RKO (cell line): ENCODE results near the gene PBX1.

Experiments used
- DNase-seq: peaks from one replicate; pipeline ENCODE4 v3.0.0-alpha.2; 2016; ENCODE audit warnings: low spot score

The PBX1 gene

DNA sequence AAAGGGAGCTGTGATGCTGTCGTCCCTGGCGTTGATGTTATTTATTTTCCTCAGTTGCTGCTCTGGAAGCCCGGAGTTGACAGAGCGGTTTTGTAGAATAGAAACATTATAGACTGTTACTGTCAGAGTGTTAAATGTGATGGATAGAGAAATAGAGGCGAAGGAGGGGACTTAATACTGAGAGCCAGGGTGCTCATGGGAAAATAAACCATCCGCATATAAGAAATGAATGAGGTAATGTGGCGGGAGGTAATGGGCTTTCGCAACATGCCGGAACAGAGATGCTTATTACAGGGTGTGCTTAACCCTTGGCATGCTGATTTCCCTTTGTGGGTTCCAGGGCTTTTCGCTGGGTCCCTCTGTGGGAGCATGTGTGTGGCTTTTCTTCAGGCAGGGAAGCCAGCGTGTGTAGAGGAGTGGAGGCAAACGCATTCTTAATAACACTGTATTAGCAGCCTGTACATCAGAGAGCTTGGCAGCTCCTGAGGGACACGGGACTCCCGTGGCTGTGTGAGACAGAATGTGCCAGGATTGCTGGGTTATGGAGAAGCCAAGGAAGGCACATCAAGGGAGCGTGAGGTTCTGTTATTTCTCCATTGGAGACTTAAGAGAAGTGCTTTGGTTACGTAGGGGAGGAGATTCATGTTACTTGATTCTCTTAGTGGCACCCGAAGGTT, 141.0 kb downstream of the PBX1 start:
- DNase-seq, result no peak

DNA sequence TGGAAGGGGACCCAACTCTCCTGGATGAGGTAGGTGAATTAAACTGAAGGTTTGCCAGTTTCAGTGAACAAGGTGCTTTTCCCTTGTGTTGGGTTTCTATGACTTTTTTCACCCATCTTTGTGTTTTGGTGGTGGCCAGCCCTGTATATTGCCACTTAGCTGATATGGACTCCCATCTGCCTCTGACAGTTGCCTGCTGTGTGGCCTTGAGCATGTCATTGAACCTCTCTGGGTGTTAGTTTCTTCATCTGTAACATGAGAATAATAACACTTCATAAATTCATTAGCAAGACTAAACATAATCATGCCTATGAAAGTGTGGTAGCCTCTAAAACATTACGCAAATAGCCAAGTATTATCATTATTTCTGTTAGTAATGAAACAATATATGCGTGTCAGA, 141.7 kb downstream of the PBX1 start:
- DNase-seq, result no peak

DNA sequence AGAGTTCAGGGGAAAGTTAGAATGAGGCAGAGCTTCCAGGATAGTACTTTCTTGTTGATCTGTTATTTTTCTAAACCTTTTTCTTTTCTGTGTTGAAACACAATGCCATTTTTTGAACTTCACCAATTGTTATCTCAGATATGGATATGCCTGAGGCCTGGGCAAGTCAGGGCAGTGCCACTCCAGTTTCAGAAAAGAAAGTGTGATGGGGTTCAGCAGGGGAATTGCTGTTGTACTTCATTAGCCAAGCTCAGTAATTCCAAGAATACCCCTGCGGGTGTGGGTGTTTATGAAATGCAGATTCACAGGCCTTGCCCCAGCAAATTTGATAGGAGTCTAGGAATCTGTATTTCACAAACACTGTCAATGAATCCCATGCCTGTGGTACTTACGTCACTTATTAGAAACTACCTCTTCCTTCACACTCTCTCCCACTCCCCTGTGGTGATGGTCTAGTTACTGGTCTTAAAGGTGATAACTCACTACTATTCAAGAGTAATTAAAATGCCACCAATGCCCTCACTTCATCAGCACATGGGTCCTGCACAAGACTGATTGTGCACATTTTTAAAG, 142.3 kb downstream of the PBX1 start:
- no peak for DNase-seq

DNA sequence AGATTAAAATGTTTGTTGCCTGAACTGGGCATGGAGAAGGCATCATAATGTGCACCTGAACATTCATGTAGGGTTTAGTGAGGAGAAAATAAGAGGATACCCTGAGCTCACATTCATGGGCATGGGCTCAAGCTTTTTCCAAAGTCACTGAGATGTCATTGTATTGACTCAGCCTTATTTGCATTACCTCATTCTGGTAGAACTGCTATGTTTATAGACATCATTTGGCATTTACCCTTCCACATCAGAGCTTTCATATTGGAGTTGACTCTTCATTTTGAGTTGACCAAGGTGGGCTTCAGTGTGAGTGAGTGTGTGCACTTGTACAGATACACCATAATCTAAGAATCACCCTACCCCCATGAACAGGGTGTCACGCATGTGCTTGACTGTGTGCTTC, 143.2 kb downstream of the PBX1 start:
- no peak for DNase-seq

DNA sequence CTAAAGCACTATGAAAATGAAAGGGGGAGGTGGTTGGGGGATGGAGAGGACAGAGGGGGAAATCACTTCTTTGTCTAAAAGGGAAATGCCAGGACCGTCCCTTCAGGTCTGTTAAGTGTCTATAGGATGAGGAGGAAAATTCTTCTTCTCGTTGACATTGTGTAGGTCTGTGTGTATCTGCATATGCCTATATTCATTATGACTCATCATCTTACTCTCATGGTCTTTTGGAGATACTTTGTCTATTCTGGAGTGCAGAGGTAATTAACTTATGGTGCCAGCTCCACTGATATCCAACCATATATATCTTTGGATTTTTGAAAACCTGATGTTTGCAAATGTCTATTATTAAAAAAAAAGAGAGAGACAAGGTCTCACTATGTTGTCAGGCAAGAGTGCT, 143.7 kb downstream of the PBX1 start:
- no peak for DNase-seq

DNA sequence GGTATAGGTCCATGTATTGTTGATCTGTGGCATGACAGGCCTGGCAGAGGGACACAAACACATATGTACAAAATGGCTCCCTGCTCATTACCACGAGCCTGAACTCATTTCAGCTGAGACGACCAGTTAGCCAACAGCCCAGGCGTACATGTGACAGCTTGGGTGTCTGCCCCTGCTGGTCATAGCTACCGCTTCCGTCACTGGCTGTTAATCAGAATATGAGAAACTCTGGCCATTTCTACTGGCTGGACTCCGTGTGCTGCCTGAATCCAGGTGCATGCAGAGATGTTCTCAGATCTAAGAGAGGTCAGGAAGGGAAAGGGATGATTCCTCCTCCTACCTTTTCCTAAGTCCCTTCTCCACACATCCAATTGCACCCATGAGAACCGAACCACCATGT, 144.5 kb downstream of the PBX1 start:
- no peak for DNase-seq

DNA sequence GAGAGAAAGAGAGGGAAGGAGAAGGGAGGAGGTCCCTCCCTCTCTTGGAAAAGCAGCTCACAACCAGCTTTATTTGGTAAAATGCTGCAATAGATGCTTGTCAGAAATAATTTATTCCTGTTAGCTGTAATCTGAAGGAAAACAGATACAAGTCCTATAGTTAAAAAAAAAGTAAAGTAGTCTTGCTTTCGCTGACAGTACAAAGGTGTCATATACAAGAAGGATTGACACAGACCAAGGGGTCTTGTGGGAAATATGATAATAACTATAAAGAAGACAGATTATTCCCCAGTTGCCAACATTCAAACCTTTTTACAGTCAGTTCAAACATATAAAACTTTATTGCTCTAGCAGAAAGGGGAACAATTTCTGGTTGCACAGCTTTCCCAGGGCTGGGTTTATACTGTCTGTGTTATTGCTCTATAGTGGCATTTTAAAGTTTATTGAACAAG, 145.0 kb downstream of the PBX1 start:
- no peak for DNase-seq

DNA sequence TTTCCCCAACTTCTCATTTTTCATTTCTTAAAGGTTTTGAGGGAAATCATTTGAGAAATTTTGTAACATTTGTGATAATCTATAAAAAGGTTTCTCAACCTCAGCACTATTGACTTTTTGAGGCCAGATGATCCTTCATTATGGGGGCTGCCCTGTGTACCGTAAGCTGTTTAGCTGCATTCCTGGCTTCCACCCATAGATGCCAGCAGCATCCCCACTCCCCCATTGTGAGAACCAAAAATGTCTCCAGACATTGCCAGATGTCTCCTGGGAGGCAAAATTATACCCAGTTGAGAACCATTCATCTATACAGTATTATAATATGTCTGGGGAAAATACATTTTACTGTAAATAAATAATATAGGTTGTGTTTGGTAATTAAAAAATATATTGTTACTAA, 146.0 kb downstream of the PBX1 start:
- no peak for DNase-seq

DNA sequence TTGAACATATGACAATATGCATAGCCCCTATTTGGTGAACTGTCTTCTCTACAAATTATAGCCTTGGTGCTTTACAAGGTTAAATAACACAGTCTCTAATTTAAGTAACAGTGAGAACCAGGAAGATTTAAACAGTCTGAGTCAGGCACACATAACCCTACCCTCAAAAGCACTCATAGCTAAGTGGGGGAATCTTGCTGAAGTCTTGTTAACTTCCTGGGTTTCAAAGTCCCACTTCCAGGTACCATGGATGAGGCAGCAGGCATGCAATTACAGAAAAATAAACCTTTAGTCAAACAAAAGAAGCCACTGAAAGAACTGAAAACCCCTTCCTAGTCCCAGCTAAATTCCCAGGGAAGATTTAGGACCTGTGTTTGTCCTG, 147.6 kb downstream of the PBX1 start:
- DNase-seq, result no peak

DNA sequence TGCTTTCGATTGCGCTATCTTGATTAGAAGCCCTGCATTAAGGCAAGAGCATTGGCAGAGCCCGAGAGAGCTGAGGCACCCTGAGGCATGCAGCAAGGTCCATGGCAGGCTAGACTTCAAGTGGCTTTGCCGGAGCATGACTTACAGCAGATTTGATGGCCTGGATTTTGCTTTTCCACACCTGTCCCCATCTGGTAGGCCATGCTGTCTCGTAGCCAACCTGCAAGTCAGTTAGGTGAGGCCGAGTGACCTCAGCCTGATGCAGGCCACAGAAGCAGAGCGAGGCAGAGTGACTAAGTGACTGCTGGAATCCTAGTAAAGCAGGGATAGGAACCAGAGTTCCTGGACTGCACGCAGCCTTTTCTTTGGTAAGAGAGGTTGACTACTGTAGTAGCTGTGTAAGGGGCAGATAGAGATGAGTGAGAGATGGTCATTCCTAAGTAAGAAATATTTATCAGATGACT, 148.9 kb downstream of the PBX1 start:
- peak; percentile 3 for DNase-seq

DNA sequence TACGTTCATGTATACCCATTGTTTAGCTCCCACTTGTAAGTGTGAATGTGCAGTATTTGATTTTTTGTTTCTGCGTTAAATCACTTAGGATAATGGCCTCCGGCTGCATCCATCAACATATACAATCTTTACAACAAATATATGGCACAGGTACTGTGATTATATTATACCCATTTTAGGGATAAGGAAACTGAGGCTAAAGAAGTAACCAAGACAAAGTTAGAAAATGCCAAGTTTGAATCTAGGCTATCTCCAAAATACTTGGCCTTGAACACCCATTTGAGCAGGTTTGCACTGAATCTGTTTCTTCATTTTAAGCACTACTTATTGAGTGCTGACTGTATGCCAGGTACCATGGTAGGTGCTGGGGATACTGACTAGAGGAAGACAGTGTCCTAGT, 149.6 kb downstream of the PBX1 start:
- DNase-seq, result no peak

DNA sequence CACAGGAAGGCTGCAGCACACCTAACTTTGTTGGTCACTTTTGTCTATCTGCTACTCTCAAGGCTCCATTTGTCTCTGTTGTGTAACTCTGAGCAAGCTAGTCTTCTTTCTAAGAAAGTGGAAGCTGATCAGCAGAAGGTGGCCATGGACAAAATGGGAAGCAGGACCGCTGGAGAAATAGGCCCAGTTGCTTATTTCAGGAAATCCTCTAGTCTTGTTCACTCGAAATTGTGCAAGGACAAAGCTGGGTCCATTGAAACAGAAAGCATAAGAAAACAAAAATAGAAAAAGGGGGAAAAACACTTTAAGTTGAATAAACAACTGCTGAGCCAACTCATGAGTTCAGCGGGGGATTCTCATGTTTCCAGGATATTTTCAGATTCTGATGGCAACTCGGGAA, 150.1 kb downstream of the PBX1 start:
- DNase-seq, result no peak

DNA sequence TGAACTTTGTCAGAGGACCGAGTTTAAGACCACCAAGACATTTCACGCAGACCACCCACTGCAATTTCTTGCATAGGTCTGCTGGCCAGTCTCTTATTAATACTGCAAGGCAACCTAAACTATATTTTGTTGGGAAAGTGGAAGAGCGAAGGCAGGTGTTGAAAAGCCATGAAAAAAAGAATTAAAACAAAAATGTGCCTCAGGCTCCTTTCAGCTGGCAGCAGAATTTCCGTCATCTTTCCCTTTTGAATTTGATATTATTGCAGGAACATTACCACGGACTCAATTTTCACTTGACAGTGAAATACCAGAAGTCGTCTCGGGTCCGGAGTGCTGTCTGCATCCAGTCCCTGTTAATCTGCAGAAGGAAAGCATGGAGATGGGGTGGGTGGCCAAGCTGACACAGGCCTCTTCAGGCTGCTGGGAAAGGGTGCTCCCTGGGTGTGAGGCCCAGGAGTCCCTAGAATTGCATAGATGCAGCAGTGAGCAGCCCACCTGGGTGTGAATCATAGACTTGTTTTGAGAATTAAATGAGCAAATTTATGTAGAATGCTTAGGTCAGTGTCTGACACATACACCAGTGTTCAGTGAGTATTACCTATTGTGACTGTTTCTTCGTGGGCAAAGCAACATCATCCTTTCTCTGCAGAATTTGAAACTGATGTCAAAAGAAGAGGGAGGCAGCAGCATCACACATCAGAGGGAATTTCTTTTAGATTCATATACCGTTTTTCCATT, 150.7 kb downstream of the PBX1 start:
- DNase-seq, result peak; percentile 23

DNA sequence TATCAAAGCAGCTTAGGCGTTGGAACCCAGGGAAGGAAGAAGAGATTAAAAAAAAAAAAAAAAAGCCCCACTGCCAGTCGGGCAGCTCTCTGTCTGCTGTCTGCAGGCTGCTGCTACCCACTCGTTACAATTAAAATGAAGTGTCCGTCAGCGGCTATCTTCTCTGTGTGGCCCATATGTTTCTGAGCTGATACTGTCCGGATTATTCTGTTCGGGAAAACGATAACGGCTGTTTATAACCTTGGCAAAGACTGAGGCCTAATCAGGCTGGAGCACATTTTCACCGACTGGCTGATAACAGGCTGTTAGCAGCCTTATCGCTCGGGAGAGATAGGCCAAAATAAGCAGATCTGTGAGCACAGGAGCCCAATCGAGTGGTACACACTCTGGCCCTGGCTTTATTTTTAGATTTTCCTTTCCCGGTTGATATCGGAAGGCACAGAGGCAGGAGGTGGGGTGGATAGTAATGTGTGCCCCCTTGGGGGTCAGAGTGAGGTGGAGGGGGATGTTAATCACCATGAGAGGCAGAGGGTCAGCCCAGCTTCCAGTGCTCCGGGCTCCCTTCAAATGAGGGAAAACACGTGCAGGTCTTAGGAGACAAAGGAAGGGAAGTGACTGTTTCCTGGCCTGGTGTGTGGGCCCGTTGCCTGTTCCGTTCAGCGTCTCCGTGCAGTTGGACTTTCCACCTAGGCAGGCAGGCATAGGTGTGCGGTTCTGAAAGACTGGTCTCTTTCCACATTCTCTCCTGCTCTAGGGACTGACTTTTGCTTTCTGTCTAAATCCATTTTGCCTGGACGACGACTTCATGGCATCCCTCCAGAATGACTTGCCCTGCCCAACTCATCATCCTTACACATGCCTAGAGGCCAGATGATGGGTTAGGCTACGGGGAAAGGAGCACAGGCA, 153.4 kb downstream of the PBX1 start:
- DNase-seq, result no peak

DNA sequence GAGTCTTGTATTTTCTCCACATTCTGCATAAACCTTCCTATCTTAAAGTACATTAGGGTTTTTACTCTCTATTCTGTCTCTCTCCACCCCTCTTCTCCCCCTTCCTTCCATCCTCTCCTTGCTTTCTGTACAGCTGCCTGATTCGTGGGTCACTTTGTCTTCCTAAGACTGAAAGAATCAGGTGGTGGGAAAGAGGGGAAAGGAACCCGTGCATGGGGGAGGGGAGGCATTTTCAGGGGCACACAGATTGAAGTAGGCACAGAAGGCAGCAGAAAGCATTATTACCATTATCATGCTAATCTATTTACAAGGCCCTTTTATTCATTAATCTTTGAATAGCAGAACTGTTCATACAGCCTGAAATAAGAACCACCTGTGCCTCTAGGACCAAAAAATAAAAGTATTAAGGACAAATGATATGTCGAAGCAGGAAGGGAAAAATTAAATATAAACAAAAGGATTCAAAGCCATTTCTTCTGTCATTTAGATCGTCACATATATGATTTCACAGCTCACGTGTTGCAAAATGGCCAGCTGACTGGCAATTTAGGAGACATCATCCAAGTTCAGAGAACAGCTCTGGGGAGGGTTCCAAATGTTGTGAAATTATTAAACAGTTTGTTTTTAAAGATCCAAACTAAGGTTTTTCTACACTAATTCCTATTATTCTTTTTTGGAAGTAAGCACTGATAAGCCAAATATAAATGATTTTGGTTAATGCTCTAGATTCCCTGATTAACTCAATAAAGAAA, 154.6 kb downstream of the PBX1 start:
- DNase-seq, result no peak

DNA sequence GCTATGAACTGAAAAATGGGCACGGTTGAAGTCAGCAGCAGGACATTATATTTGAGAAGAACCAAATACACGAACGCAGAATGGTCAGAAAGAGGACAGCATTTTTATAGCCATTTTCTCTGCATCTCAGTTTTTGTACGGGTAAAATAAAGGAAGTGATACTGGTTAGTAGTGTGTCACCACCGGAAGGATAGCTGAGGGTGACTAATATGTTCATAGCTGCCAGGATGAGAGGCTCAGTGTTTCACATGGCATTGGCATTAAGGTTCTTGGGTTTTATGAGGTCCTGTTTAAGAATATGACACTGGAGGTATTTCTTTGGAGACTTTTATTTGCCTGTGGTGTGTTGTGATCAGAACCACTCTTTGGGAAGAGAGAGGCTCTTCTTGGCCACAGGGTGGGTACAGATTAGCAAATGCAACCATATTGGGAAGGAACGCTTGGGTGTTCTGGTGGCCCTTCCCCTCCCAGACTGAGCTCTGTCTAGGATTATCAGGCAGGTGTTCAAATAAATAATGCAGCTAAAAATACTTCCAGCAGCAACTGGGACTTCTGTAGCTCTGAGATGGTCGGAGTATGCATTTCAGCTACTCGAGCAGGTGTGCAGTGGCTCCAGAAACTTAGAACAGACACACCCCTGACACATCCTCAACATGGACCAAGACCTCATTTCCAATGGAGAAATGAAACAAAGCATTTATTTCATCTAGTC, 158.2 kb downstream of the PBX1 start:
- DNase-seq, result peak; percentile 50

DNA sequence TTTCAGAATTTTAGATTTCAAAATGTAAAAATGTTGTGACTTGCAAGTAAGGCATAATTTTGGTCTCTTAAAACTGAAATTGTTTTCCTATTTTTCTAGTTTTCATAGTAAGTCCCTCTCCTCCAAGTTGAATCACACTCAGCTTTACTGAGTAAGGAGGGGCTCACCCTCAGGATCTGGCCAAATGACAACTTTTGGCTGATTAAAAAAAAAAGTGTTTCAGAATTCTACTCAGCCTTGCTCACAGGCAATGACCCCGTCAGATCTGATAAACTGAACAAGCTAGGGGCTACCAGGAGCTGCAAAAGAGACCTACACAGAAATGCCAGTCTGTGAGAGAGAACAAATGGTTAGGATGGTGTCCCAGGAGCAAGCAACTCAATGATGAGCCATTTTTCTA, 159.8 kb downstream of the PBX1 start:
- no peak for DNase-seq

DNA sequence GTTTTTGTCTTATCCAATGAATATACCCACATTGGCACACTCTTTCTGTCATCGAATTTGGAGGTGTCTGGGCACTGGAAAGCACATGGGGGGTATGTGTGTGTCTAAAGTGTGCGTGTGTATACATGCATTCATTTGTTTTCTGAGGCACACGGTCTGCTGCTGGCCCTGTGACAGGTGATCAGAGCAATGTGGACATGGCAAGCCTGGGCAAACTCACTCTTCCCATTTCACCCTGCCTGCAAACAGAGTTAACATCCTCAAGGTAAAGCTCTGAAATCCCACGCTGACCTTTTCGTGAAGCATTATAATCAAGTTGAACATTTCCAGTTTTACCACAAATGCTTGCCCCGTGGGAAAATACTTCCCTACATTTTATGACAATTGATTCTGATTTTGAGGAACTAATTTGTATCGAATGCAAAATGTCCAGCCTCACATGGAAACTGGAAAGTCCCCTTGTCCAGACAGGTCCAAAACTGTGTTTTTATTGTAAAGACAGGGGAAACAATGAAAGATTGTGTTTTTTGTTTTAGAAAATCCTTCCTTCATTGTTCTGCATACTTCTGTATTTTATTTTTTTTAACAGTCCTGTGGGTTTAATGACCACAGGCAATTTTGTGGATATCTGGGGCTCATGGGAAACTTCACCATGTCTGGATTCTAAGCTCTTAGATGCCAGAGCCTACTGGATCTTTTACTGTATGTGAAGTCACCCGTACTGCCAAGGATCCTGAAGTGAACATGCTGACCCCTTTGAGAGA, 160.9 kb downstream of the PBX1 start:
- DNase-seq, result no peak

DNA sequence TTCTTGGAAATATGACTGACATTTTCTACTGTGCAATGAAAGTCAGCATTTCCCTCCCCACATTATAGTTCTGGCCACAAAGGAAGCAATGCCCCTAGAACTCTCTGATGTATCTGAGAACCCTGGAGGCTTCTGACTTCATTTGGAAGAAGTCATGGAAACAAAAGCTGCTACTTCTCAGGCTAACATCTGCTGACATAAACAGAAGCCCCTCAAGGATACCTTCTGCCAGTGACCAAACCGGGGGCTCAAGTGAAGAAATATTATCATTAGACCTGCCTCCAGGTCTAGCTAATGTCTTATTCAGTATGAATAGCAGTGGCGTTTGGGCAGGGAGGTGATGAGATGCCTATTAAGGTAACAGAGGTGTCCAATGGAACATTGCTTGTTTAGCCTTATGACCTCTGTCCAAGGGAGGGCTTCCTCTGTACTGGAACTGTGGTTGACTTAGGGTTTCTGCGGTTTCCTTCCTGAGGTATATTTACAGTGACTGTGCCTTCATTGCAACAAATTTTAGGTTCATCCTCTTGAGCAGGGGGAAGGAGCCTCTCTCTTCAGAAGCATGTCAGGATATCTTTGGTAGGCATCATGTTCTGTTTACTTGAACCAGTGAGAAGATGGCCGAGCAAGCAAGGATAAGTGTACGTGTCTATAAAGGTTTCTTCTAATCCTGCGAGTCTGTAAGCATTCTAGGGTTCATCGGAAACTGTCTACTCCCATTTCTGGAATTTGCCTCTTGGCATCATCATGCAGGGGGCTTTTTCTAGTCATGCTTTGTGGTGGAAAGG, 161.7 kb downstream of the PBX1 start:
- no peak for DNase-seq

DNA sequence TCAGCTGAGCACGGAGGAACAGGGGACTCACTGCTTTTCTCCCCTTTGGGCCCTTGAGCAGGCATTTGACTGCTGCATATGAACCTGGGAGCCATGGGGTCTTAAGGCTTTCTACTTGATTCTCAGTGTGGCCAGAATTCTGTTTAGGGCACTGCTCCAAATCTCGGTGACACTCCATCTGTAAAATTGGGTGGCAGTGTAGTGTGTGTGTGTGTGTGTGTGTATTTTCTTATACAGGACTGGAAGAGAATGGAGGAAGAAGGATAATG, 162.2 kb downstream of the PBX1 start:
- no peak for DNase-seq
